HFFc6 (cell line): Measurements from ENCODE around the gene ST6GAL1. TPM values are rescaled to one million over a fixed set of nuclear protein-coding genes. Genes with fewer than 3 reads are reported as not detected.

ENCODE experiments used
- DNase-seq: peaks from one replicate; pipeline ENCODE4 v3.0.0-alpha.2; 2018
- H3K27ac Mint-ChIP-seq: 2 replicates; pipeline ENCODE4 v1.8.0; 2020; ENCODE audit warnings: mild to moderate bottlenecking, mixed read lengths
- H3K27me3 Mint-ChIP-seq: 2 replicates; pipeline ENCODE4 v1.8.0; 2021; ENCODE audit warnings: mild to moderate bottlenecking, moderate library complexity, mixed read lengths; ENCODE audit not compliant: insufficient read depth
- H3K36me3 Mint-ChIP-seq: 2 replicates; pipeline ENCODE4 v1.8.0; 2021; ENCODE audit warnings: low read depth, mixed read lengths
- H3K4me1 Mint-ChIP-seq: 2 replicates; pipeline ENCODE4 v1.8.0; 2020; ENCODE audit warnings: low read depth, mixed read lengths
- H3K4me3 Mint-ChIP-seq: 2 replicates; pipeline ENCODE4 v1.8.0; 2020; ENCODE audit warnings: mild to moderate bottlenecking, moderate library complexity, mixed read lengths
- H3K9me3 Mint-ChIP-seq: 2 replicates; pipeline ENCODE4 v1.8.0; 2020; ENCODE audit warnings: mild to moderate bottlenecking, mixed read lengths
- total RNA-seq, 6 experiments: library from RNA; stranded (reverse); fragmentation: NEBNext Ultra II Directional; extraction: Animal tissue kit (Norgen Biotek cat#: 25700); gene quantifications; 2 replicates in 1 of 6; 3 replicates in 5 of 6; pipeline ENCODE4 v1.2.3, GENCODE V29; 2021
- TF ChIP-seq, protein P1 (sequence below): fragments of 200-600 bp; sonication (generic); IDR thresholded peaks from 2 replicates; pipeline ENCODE4 v1.5.0; 2021; ENCODE audit warnings: antibody characterized with exemption, mild to moderate bottlenecking

ST6GAL1 gene
- total RNA-seq, 6 experiments from 2014 or later = 0.88 to 2.6 (median 1.9) TPM

DNA sequence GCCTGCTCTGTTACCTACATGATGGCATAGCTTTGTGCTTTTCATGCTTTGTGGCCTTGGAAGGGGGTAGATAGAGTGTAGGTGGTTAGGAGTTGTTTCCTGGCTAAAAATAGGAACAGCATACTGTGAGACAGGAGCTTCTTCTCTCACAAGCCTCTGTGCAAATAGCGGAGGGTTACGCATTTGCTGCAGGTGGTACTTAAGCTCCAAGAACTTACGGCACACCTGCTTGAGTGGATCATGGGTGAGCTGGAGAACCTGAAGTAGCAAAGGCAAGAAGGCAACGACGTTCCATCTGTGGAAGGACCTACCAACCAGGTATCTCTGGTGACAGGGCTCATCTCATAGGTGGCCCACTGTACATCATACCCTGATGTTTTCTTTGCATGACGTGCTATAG, 66.0 kb downstream of the ST6GAL1 start:
- Mint-ChIP-seq H3K4me3 (no peak overlapping the region), H3K36me3 (no peaks in the 10 kb centered on the region), H3K27ac (no peak overlapping the region), H3K4me1 (peaks cover 14% of the 10 kb centered on the region), H3K9me3 (no peaks in the 10 kb centered on the region), H3K27me3 (no peaks in the 10 kb centered on the region)
- TF ChIP-seq, protein P1, sequence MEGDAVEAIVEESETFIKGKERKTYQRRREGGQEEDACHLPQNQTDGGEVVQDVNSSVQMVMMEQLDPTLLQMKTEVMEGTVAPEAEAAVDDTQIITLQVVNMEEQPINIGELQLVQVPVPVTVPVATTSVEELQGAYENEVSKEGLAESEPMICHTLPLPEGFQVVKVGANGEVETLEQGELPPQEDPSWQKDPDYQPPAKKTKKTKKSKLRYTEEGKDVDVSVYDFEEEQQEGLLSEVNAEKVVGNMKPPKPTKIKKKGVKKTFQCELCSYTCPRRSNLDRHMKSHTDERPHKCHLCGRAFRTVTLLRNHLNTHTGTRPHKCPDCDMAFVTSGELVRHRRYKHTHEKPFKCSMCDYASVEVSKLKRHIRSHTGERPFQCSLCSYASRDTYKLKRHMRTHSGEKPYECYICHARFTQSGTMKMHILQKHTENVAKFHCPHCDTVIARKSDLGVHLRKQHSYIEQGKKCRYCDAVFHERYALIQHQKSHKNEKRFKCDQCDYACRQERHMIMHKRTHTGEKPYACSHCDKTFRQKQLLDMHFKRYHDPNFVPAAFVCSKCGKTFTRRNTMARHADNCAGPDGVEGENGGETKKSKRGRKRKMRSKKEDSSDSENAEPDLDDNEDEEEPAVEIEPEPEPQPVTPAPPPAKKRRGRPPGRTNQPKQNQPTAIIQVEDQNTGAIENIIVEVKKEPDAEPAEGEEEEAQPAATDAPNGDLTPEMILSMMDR = no peak
- DNase-seq = no peak

DNA sequence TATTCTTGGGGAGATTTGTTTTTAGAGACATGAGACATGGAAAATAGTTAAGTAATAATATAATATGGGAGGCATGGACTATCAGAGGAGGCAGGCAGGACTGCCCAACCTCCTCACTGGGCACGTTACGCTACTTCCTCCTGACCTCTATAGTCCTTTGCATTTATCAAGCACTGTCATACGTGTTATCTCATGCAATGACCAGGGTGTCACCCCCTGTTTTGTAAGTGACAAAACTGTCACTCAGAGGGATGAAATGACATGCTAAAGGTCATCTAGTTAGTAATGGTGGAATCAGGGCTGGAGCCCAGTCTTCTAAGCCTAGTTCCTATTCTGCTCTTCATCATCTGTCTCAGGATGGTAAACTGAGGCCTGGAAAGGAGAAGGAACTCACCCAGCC, 66.7 kb downstream of the ST6GAL1 start:
- no peaks in the 10 kb centered on the region for H3K9me3 Mint-ChIP-seq
- H3K4me1 Mint-ChIP-seq = peaks cover 14% of the 10 kb centered on the region; the same call in 1 of the 2 replicates
- H3K4me3 Mint-ChIP-seq = no peak overlapping the region
- no peaks in the 10 kb centered on the region for H3K36me3 Mint-ChIP-seq
- H3K27ac Mint-ChIP-seq = no peak overlapping the region
- H3K27me3 Mint-ChIP-seq = no peaks in the 10 kb centered on the region
- TF ChIP-seq, protein P1 = no peak
- DNase-seq = no peak

DNA sequence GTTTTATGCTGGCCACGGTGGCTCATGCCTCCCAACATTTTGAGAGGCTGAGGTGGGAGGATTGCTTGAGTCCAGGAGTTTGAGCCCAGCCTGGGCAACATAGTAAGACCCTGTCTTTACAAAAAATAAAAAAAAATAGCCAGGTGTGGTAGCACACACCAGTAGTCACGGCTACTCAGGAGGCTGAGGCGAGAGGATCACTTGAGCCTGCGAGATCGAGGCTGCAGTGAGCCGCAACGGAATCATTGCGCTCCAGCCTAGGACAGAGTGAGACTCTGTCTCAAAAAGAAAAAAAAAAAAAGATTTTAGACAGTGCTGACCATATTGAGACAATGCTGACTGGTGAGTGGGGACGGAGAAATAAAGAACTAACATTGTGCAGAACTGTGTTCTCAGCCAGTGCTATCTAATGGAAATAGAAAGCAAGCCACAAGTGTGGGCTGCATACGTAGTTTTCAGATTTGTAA, 67.2 kb downstream of the ST6GAL1 start:
- H3K27me3 Mint-ChIP-seq = no peaks in the 10 kb centered on the region

DNA sequence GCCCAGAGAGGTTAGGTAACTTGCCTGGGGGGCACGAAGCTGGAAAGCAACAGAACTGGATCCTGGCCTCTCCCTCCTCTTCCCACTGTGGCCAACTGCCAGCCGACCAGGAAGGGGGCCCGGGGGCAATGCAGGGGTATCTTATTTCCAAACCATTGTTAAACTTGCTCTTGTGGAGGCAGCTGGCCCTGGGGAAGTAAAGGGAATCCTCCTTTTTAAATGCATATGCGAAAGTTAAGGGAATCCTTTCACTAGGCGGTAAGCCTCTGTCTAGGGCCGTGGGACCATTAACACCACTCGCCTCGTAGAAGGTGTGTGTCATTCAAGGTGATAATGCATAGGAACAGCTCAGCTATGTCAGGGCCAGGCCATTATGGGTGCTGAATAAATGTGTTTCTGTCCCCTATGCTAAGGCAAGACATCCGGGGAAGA, 68.6 kb downstream of the ST6GAL1 start:
- H3K4me1 Mint-ChIP-seq = peaks cover 14% of the 10 kb centered on the region; the same call in 1 of the 2 replicates
- no peak overlapping the region for H3K4me3 Mint-ChIP-seq

More for the DNA sequence above, 67.2 kb downstream of the ST6GAL1 start:
- no peak for DNase-seq
- H3K27ac Mint-ChIP-seq = no peak overlapping the region
- H3K4me1 Mint-ChIP-seq = peaks cover 14% of the 10 kb centered on the region; the same call in 1 of the 2 replicates
- H3K36me3 Mint-ChIP-seq = no peaks in the 10 kb centered on the region
- no peaks in the 10 kb centered on the region for H3K9me3 Mint-ChIP-seq
- H3K4me3 Mint-ChIP-seq = no peak overlapping the region
- TF ChIP-seq, protein P1 = no peak

DNA sequence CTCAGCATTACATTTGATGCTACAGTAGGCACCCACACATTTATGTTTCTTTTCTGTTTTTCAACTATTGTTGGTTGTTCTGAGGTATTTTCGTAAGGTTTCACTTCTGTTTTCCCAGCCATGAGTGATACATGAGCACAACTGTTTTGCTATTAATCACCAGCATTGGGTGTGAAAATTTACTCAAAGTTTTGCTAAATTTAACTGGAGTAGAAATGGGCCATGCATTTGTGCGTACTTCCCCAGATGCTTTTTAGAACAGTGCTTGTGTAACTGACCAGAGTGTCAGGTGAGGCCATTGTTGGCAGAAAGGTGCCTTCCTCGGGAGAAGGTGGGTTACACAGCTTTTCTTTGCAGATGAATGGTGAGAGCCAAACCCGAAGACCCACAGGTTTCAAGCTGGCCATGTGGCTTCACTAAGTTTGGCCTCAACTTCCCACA, 70.4 kb downstream of the ST6GAL1 start:
- Mint-ChIP-seq H3K27ac (no peak overlapping the region), H3K9me3 (no peaks in the 10 kb centered on the region), H3K4me3 (no peak overlapping the region), H3K27me3 (no peaks in the 10 kb centered on the region), H3K36me3 (no peaks in the 10 kb centered on the region), H3K4me1 (peaks cover 8% of the 10 kb centered on the region; the same call in 1 of the 2 replicates)
- DNase-seq = no peak
- TF ChIP-seq, protein P1 = no peak

More for the DNA sequence above, 68.6 kb downstream of the ST6GAL1 start:
- H3K9me3 Mint-ChIP-seq = no peaks in the 10 kb centered on the region
- no peak for DNase-seq
- H3K27ac Mint-ChIP-seq = no peak overlapping the region
- TF ChIP-seq, protein P1 = no peak
- no peaks in the 10 kb centered on the region for H3K27me3 Mint-ChIP-seq
- no peaks in the 10 kb centered on the region for H3K36me3 Mint-ChIP-seq
